HCT116 (cell line): ENCODE data around the gene CDH4. TPM values are rescaled to one million over a fixed set of nuclear protein-coding genes. Genes with fewer than 3 reads are reported as not detected.

Source experiments
- ATAC-seq: fragments of 200-7000 bp; cut with Tn5 transposase; 2 replicates; pipeline ENCODE4 v1.9.1; 2020; ENCODE audit warnings: mild to moderate bottlenecking, moderate library complexity
- BruUV-seq: library from RNA; stranded (reverse); fragments of 400-500 nt; replicated peaks from 2 replicates; lab custom pipeline; 2021; lab: Mats Ljungman, UMichigan
- CTCF ChIA-PET: fragments of 300-600 bp; sonication (Branson Sonifier 250); formaldehyde crosslinking; loops from one replicate; lab custom pipeline; 2021; ENCODE audit warnings: antibody characterized with exemption; lab: Charles Lee
- POLR2A ChIA-PET: fragments of 300-600, 350-600 bp; sonication (Branson Sonifier 250); formaldehyde crosslinking; loops from one replicate; lab custom pipeline; 2021; ENCODE audit warnings: antibody characterized with exemption; lab: Charles Lee
- RAD21 ChIA-PET, 2 experiments: fragments of 300-600 bp; sonication (Branson Sonifier 250); formaldehyde crosslinking; loops; one replicate each; lab custom pipeline; 2023; ENCODE audit warnings: low total read pairs in 2 of 2; ENCODE audit not compliant: uncharacterized antibody in 2 of 2, unreplicated experiment in 2 of 2, low non-redundant PET in 1 of 2; lab: Charles Lee
- DNase-seq: peaks from one replicate; pipeline ENCODE4 v3.0.0-alpha.2; 2010; ENCODE audit warnings: low read depth, low spot score
- H2AFZ ChIP-seq: fragments of 200-600 bp; shearing (Covaris generic), sonication (generic); 2 replicates; pipeline ENCODE4 v1.6.1; 2017; ENCODE audit warnings: low read depth, mixed run types, mixed read lengths, antibody characterized with exemption, low read length; ENCODE audit not compliant: poor library complexity, severe bottlenecking
- H3K27ac ChIP-seq: 2 replicates; pipeline ENCODE4 v1.5.1; 2012; ENCODE audit warnings: low read depth, low read length
- H3K27me3 ChIP-seq: fragments of 200-600 bp; sonication (generic); 2 replicates; pipeline ENCODE4 v1.6.1; 2016; ENCODE audit warnings: mixed run types, low read length, mixed read lengths; ENCODE audit not compliant: insufficient read depth
- H3K36me3 ChIP-seq, 2 experiments: fragments of 200-500 bp in 1 of 2; fragments of 200-600 bp in 1 of 2; sonication (Bioruptor generic) in 1 of 2; sonication (generic) in 1 of 2; 2 replicates each; pipeline versions ENCODE4 v1.5.1 to v1.6.1; 2014 to 2016; ENCODE audit warnings: low read length in 2 of 2, inconsistent platforms in 1 of 2, mixed read lengths in 1 of 2, mixed run types in 1 of 2; ENCODE audit not compliant: insufficient read depth in 2 of 2, control insufficient read depth in 1 of 2
- H3K4me1 ChIP-seq, 2 experiments: fragments of 200-600 bp in 1 of 2; sonication (generic) in 1 of 2; 2 replicates each; pipeline versions ENCODE4 v1.5.1 to v1.6.1; 2012 to 2017; ENCODE audit warnings: low read length in 2 of 2, inconsistent platforms in 1 of 2, mild to moderate bottlenecking in 1 of 2, mixed read lengths in 1 of 2, mixed run types in 1 of 2, moderate library complexity in 1 of 2; ENCODE audit not compliant: insufficient read depth in 2 of 2, control insufficient read depth in 1 of 2
- H3K4me2 ChIP-seq: fragments of 200-600 bp; sonication (generic); 2 replicates; pipeline ENCODE4 v1.6.1; 2017; ENCODE audit warnings: mixed run types, low read length, mixed read lengths
- H3K4me3 ChIP-seq, 2 experiments: fragments of 200-600 bp in 1 of 2; sonication (generic) in 1 of 2; replicated peaks in 1 of 2; 2 replicates each; pipeline ENCODE4 v1.5.1; 2011 to 2016; ENCODE audit warnings: low read length in 2 of 2, control low read depth in 1 of 2, low read depth in 1 of 2, mild to moderate bottlenecking in 1 of 2, mixed read lengths in 1 of 2, mixed run types in 1 of 2
- H3K79me2 ChIP-seq: fragments of 200-600 bp; sonication (generic); 2 replicates; pipeline ENCODE4 v1.6.1; 2017; ENCODE audit warnings: mild to moderate bottlenecking, mixed run types, low read length, moderate library complexity, mixed read lengths; ENCODE audit not compliant: insufficient read depth
- H3K9ac ChIP-seq: fragments of 200-600 bp; sonication (generic); 2 replicates; pipeline ENCODE4 v1.6.1; 2016; ENCODE audit warnings: low read length, mixed read lengths
- H3K9me2 ChIP-seq: fragments of 200-600 bp; sonication (generic), shearing (Covaris generic); 2 replicates; pipeline ENCODE4 v1.6.1; 2017; ENCODE audit warnings: mixed run types, mild to moderate bottlenecking, moderate library complexity; ENCODE audit not compliant: insufficient read depth
- H3K9me3 ChIP-seq, 2 experiments: fragments of 200-500 bp in 1 of 2; fragments of 200-600 bp in 1 of 2; sonication (Bioruptor generic) in 1 of 2; sonication (generic) in 1 of 2; 2 replicates each; pipeline ENCODE4 v1.6.1; 2014 to 2017; ENCODE audit warnings: low read length in 2 of 2, mixed read lengths in 2 of 2, inconsistent platforms in 1 of 2, low read depth in 1 of 2, mild to moderate bottlenecking in 1 of 2, mixed run types in 1 of 2, moderate library complexity in 1 of 2; ENCODE audit not compliant: control insufficient read depth in 1 of 2, insufficient read depth in 1 of 2
- H4K20me1 ChIP-seq: fragments of 200-600 bp; sonication (generic), shearing (Covaris generic); 2 replicates; pipeline ENCODE4 v1.6.1; 2017; ENCODE audit warnings: mixed run types, mild to moderate bottlenecking, moderate library complexity; ENCODE audit not compliant: insufficient read depth
- CBX3 ChIP-seq: IDR thresholded peaks from 2 replicates; pipeline ENCODE4 v1.6.1; 2012; ENCODE audit warnings: low read depth
- CEBPB ChIP-seq: IDR thresholded peaks from 2 replicates; pipeline ENCODE4 v1.6.1; 2012; ENCODE audit warnings: low read depth
- EGR1 ChIP-seq: IDR thresholded peaks from 2 replicates; pipeline ENCODE4 v1.6.1; 2012; ENCODE audit warnings: low read depth
- ELF1 ChIP-seq: IDR thresholded peaks from 2 replicates; pipeline ENCODE4 v1.6.1; 2012; ENCODE audit warnings: low read depth, borderline replicate concordance
- EZH2 ChIP-seq: fragments of 200-600 bp; sonication (generic); IDR thresholded peaks from 2 replicates; pipeline ENCODE4 v1.6.1; 2017; ENCODE audit warnings: antibody characterized with exemption, mixed run types
- EZH2phosphoT487 ChIP-seq: fragments of 200-600 bp; IDR thresholded peaks from 2 replicates; pipeline ENCODE4 v1.6.1; 2018; ENCODE audit warnings: antibody characterized with exemption, borderline replicate concordance
- POLR2A ChIP-seq: IDR thresholded peaks from 2 replicates; pipeline ENCODE4 v1.7.0; 2011; ENCODE audit warnings: borderline replicate concordance; ENCODE audit not compliant: insufficient read depth, insufficient read length; ENCODE audit errors: extremely low read depth
- POLR2AphosphoS5 ChIP-seq: IDR thresholded peaks from 2 replicates; pipeline ENCODE4 v1.6.1; 2011; ENCODE audit warnings: mild to moderate bottlenecking, low read depth, low read length, moderate library complexity
- RAD21 ChIP-seq: IDR thresholded peaks from 2 replicates; pipeline ENCODE4 v1.6.1; 2012; ENCODE audit warnings: low read depth, mild to moderate bottlenecking
- REST ChIP-seq: IDR thresholded peaks from 2 replicates; pipeline ENCODE4 v1.6.1; 2012; ENCODE audit warnings: low read depth
- SIN3A ChIP-seq: IDR thresholded peaks from 2 replicates; pipeline ENCODE4 v1.6.1; 2012; ENCODE audit warnings: low read depth
- SP1 ChIP-seq: IDR thresholded peaks from 2 replicates; pipeline ENCODE4 v1.6.1; 2012; ENCODE audit warnings: low read depth
- SRF ChIP-seq: IDR thresholded peaks from 2 replicates; pipeline ENCODE4 v1.6.1; 2012; ENCODE audit warnings: low read depth
- TCF7L2 ChIP-seq: IDR thresholded peaks from 2 replicates; pipeline ENCODE4 v1.7.0; 2011; ENCODE audit warnings: borderline replicate concordance, inconsistent platforms; ENCODE audit not compliant: insufficient read depth, insufficient read length; ENCODE audit errors: extremely low read depth
- ZFX ChIP-seq: fragments of 450-650 bp; IDR thresholded peaks from 2 replicates; pipeline ENCODE4 v1.6.1; 2017
- ZNF274 ChIP-seq: fragments of 200-500 bp; sonication (Bioruptor generic); IDR thresholded peaks from 2 replicates; pipeline ENCODE4 v1.6.1; 2014; ENCODE audit warnings: mild to moderate bottlenecking, low read depth, low read length, inconsistent platforms
- intact Hi-C: fragments of 100-400 bp; cut with micrococcal nuclease; formaldehyde crosslinking; loops from 2 replicates; pipeline ENCODE4 v1.10.0; 2022
- total RNA-seq: library from RNA; stranded (reverse); gene quantifications from one replicate; pipeline ENCODE4 v1.2.1, GENCODE V29; 2021; ENCODE audit not compliant: unreplicated experiment
- TF ChIP-seq, protein P1 (sequence below): IDR thresholded peaks from 2 replicates; pipeline ENCODE4 v1.6.1; 2012
- TF ChIP-seq, protein P2 (sequence below): IDR thresholded peaks from 2 replicates; pipeline ENCODE4 v1.6.1; 2011; ENCODE audit warnings: mild to moderate bottlenecking, low read length, moderate library complexity; ENCODE audit not compliant: insufficient replicate concordance; ENCODE audit errors: extremely low read depth

CDH4 gene
- total RNA-seq, 1 experiment from 2014 or later = not detected

- no TSS peak for BruUV-seq
- ATAC-seq = no peak
- H3K4me1 ChIP-seq = no peaks in the 10 kb centered on the region
- TF ChIP-seq REST (no peak), SP1 (no peak), EZH2phosphoT487 (no peak), CEBPB (no peak), RAD21 (no peak), EGR1 (no peak), CBX3 (no peak), ZFX (no peak), ZNF274 (no peak), SRF (no peak), ELF1 (no peak), SIN3A (no peak), EZH2 (no peak), TCF7L2 (no peak), POLR2A (no peak), POLR2AphosphoS5 (no peak)
- TF ChIP-seq, protein P1, sequence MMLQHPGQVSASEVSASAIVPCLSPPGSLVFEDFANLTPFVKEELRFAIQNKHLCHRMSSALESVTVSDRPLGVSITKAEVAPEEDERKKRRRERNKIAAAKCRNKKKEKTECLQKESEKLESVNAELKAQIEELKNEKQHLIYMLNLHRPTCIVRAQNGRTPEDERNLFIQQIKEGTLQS = no peak
- TF ChIP-seq, protein P2, sequence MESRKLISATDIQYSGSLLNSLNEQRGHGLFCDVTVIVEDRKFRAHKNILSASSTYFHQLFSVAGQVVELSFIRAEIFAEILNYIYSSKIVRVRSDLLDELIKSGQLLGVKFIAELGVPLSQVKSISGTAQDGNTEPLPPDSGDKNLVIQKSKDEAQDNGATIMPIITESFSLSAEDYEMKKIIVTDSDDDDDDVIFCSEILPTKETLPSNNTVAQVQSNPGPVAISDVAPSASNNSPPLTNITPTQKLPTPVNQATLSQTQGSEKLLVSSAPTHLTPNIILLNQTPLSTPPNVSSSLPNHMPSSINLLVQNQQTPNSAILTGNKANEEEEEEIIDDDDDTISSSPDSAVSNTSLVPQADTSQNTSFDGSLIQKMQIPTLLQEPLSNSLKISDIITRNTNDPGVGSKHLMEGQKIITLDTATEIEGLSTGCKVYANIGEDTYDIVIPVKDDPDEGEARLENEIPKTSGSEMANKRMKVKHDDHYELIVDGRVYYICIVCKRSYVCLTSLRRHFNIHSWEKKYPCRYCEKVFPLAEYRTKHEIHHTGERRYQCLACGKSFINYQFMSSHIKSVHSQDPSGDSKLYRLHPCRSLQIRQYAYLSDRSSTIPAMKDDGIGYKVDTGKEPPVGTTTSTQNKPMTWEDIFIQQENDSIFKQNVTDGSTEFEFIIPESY = no peak
- TF ChIP-seq, all 23 proteins: peak for 0
- CTCF ChIA-PET = no interaction called here
- Histone ChIP-seq H3K27ac (no peak overlapping the region), H2AFZ (no peak overlapping the region), H3K27me3 (peaks cover 3% of the 10 kb centered on the region; the same call in 1 of the 2 replicates), H4K20me1 (no peaks in the 10 kb centered on the region), H3K9me2 (no peaks in the 10 kb centered on the region), H3K9ac (no peak overlapping the region), H3K79me2 (no peaks in the 10 kb centered on the region), H3K4me2 (no peak overlapping the region), H3K4me3 (no peak overlapping the region), H3K36me3 (no peaks in the 10 kb centered on the region), H3K9me3 (no peaks in the 10 kb centered on the region)
- no peak for DNase-seq
- RAD21 ChIA-PET = no interaction called here
- POLR2A ChIA-PET = no interaction called here
- intact Hi-C loops = no loop called here
Measured at GRCh38 chr20:61544910-61545889, 293.1 kb downstream of the CDH4 start.
